Endothelial cell of umbilical vein (primary cell): ENCODE results near the gene PMAIP1. TPM values are rescaled to one million over a fixed set of nuclear protein-coding genes. Genes with fewer than 3 reads are reported as not detected.

Source experiments
- BruUV-seq: library from RNA; stranded (reverse); fragments of 400-500 nt; replicated peaks from 2 replicates; lab custom pipeline; 2021; lab: Mats Ljungman, UMichigan
- CTCF ChIA-PET: fragments of 300-600, 350-600 bp; sonication (Branson Sonifier 250); formaldehyde crosslinking; loops from one replicate; lab custom pipeline; 2021; ENCODE audit warnings: antibody characterized with exemption, inconsistent platforms; lab: Charles Lee
- POLR2A ChIA-PET: fragments of 300-600, 350-600 bp; sonication (Branson Sonifier 250); formaldehyde crosslinking; loops from one replicate; lab custom pipeline; 2021; ENCODE audit warnings: antibody characterized with exemption, inconsistent platforms; lab: Charles Lee
- DNase-seq: peaks from one replicate; pipeline ENCODE4 v3.0.0-alpha.2; 2011; ENCODE audit warnings: low read depth, low spot score
- FAIRE-seq: peaks from 2 replicates; lab custom pipeline; 2011; peaks lifted over from hg19 to GRCh38; lab: Jason Lieb, UNC
- H2AFZ ChIP-seq: 2 replicates; pipeline ENCODE4 v1.6.0; 2012; ENCODE audit warnings: low read depth, low read length, control low read depth, inconsistent platforms
- H3K27ac ChIP-seq: 2 replicates; pipeline ENCODE4 v1.5.1; 2011; ENCODE audit warnings: low read depth, mild to moderate bottlenecking, control low read depth, low read length, moderate library complexity; ENCODE audit not compliant: insufficient read depth
- H3K27me3 ChIP-seq, 2 experiments: 2 replicates each; pipeline versions ENCODE4 v1.6.0 to v1.6.1; 2011; ENCODE audit warnings: low read length in 2 of 2, mixed read lengths in 1 of 2; ENCODE audit not compliant: control insufficient read depth in 2 of 2, insufficient read depth in 2 of 2
- H3K36me3 ChIP-seq, 2 experiments: 2 replicates in 1 of 2; 3 replicates in 1 of 2; pipeline ENCODE4 v1.5.1; 2011; ENCODE audit warnings: low read length in 2 of 2, mild to moderate bottlenecking in 1 of 2, moderate library complexity in 1 of 2; ENCODE audit not compliant: control insufficient read depth in 2 of 2, insufficient read depth in 2 of 2; ENCODE audit errors: extremely low read depth in 1 of 2
- H3K4me1 ChIP-seq: 3 replicates; pipeline ENCODE4 v1.5.1; 2011; ENCODE audit warnings: mild to moderate bottlenecking, low read length; ENCODE audit not compliant: control insufficient read depth, insufficient read depth; ENCODE audit errors: extremely low read depth
- H3K4me2 ChIP-seq: 2 replicates; pipeline ENCODE4 v1.6.1; 2011; ENCODE audit warnings: low read length, control low read depth, mixed read lengths; ENCODE audit not compliant: insufficient read depth
- H3K4me3 ChIP-seq, 3 experiments: fragments of 200-600 bp in 1 of 3; sonication (generic), shearing (Covaris generic) in 1 of 3; replicated peaks in 1 of 3; 2 replicates each; pipeline ENCODE4 v1.5.1; 2011 to 2016; ENCODE audit warnings: control low read depth in 3 of 3, low read length in 3 of 3, mild to moderate bottlenecking in 2 of 3, inconsistent platforms in 1 of 3, low read depth in 1 of 3, moderate library complexity in 1 of 3; ENCODE audit not compliant: insufficient read depth in 1 of 3
- H3K79me2 ChIP-seq: 2 replicates; pipeline ENCODE4 v1.6.0; 2012; ENCODE audit warnings: low read length, inconsistent platforms; ENCODE audit not compliant: control insufficient read depth, insufficient read depth
- H3K9ac ChIP-seq: replicated peaks from 2 replicates; pipeline ENCODE3; 2011; ENCODE audit warnings: low read length, control low read depth; ENCODE audit not compliant: insufficient read depth; ENCODE audit errors: extremely low read depth
- H3K9me1 ChIP-seq: replicated peaks from 3 replicates; pipeline ENCODE4 v1.6.0; 2011; ENCODE audit warnings: mild to moderate bottlenecking, low read length; ENCODE audit not compliant: control insufficient read depth, insufficient read depth; ENCODE audit errors: extremely low read depth
- H3K9me3 ChIP-seq: replicated peaks from 2 replicates; pipeline ENCODE4 v1.5.1; 2012; ENCODE audit warnings: low read length, inconsistent platforms; ENCODE audit not compliant: control insufficient read depth, insufficient read depth
- H4K20me1 ChIP-seq: replicated peaks from 2 replicates; pipeline ENCODE3; 2011; ENCODE audit warnings: mild to moderate bottlenecking, low read length; ENCODE audit not compliant: control insufficient read depth, insufficient read depth; ENCODE audit errors: extremely low read depth
- EZH2 ChIP-seq: IDR thresholded peaks from 2 replicates; pipeline ENCODE4 v1.6.1; 2012; ENCODE audit warnings: borderline replicate concordance, low read depth, mild to moderate bottlenecking, moderate library complexity, low read length, inconsistent platforms; ENCODE audit not compliant: severe bottlenecking
- FOS ChIP-seq: IDR thresholded peaks from 2 replicates; pipeline ENCODE4 v1.6.1; 2011; ENCODE audit warnings: mild to moderate bottlenecking, low read length, moderate library complexity, borderline replicate concordance; ENCODE audit not compliant: insufficient read depth
- GATA2 ChIP-seq: IDR thresholded peaks from 2 replicates; pipeline ENCODE4 v1.7.0; 2011; ENCODE audit warnings: low read depth, mild to moderate bottlenecking, moderate library complexity, mixed read lengths, low read length; ENCODE audit not compliant: insufficient read length, insufficient read depth
- JUN ChIP-seq: IDR thresholded peaks from 2 replicates; pipeline ENCODE4 v1.6.1; 2011; ENCODE audit warnings: borderline replicate concordance, low read depth; ENCODE audit not compliant: insufficient read length, insufficient read depth
- MYC ChIP-seq: IDR thresholded peaks from one replicate; pipeline ENCODE4 v1.6.1; 2011; ENCODE audit warnings: mild to moderate bottlenecking, low read depth, low read length
- POLR2A ChIP-seq: IDR thresholded peaks from 2 replicates; pipeline ENCODE4 v1.6.1; 2012; ENCODE audit warnings: low read depth, mild to moderate bottlenecking, control low read depth, low read length
- POLR2AphosphoS5 ChIP-seq: IDR thresholded peaks from 2 replicates; pipeline ENCODE4 v1.6.1; 2012; ENCODE audit warnings: low read depth, mild to moderate bottlenecking, control low read depth, low read length, moderate library complexity; ENCODE audit not compliant: insufficient read depth
- dilution Hi-C: fragments of 300-500 bp; cut with MboI; formaldehyde crosslinking; loops from one replicate; pipeline ENCODE4 v1.15.0; 2019; ENCODE audit warnings: low sequenced_read_pairs; ENCODE audit not compliant: extremely low pct_ligation_motif_present
- intact Hi-C: fragments of 100-400 bp; cut with micrococcal nuclease; formaldehyde crosslinking; loops from one replicate; pipeline ENCODE4 v1.10.0; 2022
- polyA plus RNA-seq, 4 experiments: library from polyadenylated mRNA; depleted of rRNA in 3 of 4; stranded (reverse) in 3 of 4; unstranded in 1 of 4; fragments of >200 nt; gene quantifications; 2 replicates each; pipeline versions ENCODE4 v1.2.1 to v1.2.3, GENCODE V29; 2011 to 2012; ENCODE audit warnings: missing spikeins in 1 of 4
- total RNA-seq: library from RNA; stranded (reverse); gene quantifications from 2 replicates; pipeline ENCODE4 v1.2.3, GENCODE V29; 2021
- TF ChIP-seq, protein P1 (sequence below), 2 donors: IDR thresholded peaks; 1 replicate in 1 of 2; 2 replicates in 1 of 2; pipeline ENCODE4 v1.5.1; 2011; ENCODE audit warnings: low read length in 2 of 2, mild to moderate bottlenecking in 2 of 2, moderate library complexity in 2 of 2, control low read depth in 1 of 2, inconsistent platforms in 1 of 2, low read depth in 1 of 2; ENCODE audit not compliant: insufficient read depth in 1 of 2; ENCODE audit errors: extremely low read depth in 1 of 2
- TF ChIP-seq, protein P2 (sequence below): IDR thresholded peaks from 2 replicates; pipeline ENCODE4 v1.6.1; 2011; ENCODE audit not compliant: insufficient read depth, insufficient read length

Gene PMAIP1
- total and polyA plus RNA-seq, 2 donors (not counting 3 experiments of a cell fraction or from before 2014, with no cell fraction given), result 7.6 to 11.9 TPM

DNA sequence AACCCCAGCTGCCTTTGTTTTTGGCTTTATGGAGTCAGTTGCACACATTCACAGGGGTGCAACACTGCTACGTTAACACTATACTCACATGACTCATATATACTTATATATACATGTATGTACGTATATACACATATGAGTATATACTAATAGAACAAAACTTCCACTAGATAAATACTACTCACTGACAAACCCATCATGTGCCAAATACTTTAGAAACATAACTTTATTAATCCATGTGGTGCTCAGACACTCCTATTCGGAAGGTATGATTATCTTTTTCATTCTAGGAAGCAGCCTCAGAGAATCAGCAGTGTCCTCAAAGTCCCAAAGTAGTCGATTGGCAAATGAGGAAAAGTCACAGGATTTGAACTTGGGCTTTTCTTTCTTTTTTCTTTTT lies 7.9 kb downstream of the PMAIP1 start:
- intact Hi-C loops, result loop anchor here (1.0 kb wide), 1 partner anchor 10 kb away; no protein-coding TSS in a partner anchor
- no peaks in the 10 kb centered on the region for H3K9me1 ChIP-seq
- ChIA-PET POLR2A (no interaction called here), CTCF (no interaction called here)
- no peak overlapping the region for H3K9ac ChIP-seq
- H3K36me3 ChIP-seq, result peaks cover 0 to 3% of the 10 kb centered on the region in 2 experiments
- no peak overlapping the region for H2AFZ ChIP-seq
- H3K4me3 ChIP-seq, result no peak overlapping the region
- DNase-seq (no peak), FAIRE-seq (no peak)
- no TSS peak for BruUV-seq
- peaks cover 5% of the 10 kb centered on the region for H3K79me2 ChIP-seq
- TF ChIP-seq GATA2, result no peak
- TF ChIP-seq MYC, result no peak
- no peak for TF ChIP-seq POLR2A
- no peak for TF ChIP-seq FOS
- TF ChIP-seq, protein P1, sequence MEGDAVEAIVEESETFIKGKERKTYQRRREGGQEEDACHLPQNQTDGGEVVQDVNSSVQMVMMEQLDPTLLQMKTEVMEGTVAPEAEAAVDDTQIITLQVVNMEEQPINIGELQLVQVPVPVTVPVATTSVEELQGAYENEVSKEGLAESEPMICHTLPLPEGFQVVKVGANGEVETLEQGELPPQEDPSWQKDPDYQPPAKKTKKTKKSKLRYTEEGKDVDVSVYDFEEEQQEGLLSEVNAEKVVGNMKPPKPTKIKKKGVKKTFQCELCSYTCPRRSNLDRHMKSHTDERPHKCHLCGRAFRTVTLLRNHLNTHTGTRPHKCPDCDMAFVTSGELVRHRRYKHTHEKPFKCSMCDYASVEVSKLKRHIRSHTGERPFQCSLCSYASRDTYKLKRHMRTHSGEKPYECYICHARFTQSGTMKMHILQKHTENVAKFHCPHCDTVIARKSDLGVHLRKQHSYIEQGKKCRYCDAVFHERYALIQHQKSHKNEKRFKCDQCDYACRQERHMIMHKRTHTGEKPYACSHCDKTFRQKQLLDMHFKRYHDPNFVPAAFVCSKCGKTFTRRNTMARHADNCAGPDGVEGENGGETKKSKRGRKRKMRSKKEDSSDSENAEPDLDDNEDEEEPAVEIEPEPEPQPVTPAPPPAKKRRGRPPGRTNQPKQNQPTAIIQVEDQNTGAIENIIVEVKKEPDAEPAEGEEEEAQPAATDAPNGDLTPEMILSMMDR (IDR thresholded peaks at IDR 0.05; ENCODE audit: extremely low read depth in 1 of 2, insufficient read depth in 1 of 2, low read depth in 1 of 2, low read length in 2 of 2), result no peak
- no peak for TF ChIP-seq EZH2
- no peak for TF ChIP-seq POLR2AphosphoS5
- TF ChIP-seq, protein P2, sequence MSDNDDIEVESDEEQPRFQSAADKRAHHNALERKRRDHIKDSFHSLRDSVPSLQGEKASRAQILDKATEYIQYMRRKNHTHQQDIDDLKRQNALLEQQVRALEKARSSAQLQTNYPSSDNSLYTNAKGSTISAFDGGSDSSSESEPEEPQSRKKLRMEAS, result no peak
- TF ChIP-seq JUN, result no peak
- H3K4me2 ChIP-seq, result no peak overlapping the region
- peaks cover 20% of the 10 kb centered on the region for H3K4me1 ChIP-seq
- dilution Hi-C loops, result no loop called here
- H3K27ac ChIP-seq, result no peak overlapping the region
- no peaks in the 10 kb centered on the region for H3K9me3 ChIP-seq
- H3K27me3 ChIP-seq, result peaks cover 3 to 8% of the 10 kb centered on the region in 2 experiments
- no peaks in the 10 kb centered on the region for H4K20me1 ChIP-seq
